Lower leg skin (tissue), 4 donors: Measurements from ENCODE around the gene CCDC190. TPM values are rescaled to one million over a fixed set of nuclear protein-coding genes. Genes with fewer than 3 reads are reported as not detected.

Experiments
- DNase-seq, 2 donors: peaks; one replicate each; pipeline ENCODE4 v3.0.0-alpha.2; 2019; ENCODE audit warnings: low spot score in 2 of 2
- H3K4me3 ChIP-seq: fragments of 200-600 bp; sonication (generic); 2 replicates; pipeline ENCODE4 v1.5.1; 2017; ENCODE audit warnings: mild to moderate bottlenecking, low read depth; ENCODE audit not compliant: poor library complexity, severe bottlenecking
- POLR2A ChIP-seq, 2 donors: fragments of 450-650 bp; IDR thresholded peaks; one replicate each; pipeline ENCODE4 v1.6.1; 2016 to 2017; ENCODE audit warnings: antibody characterized with exemption in 2 of 2, mild to moderate bottlenecking in 1 of 2, moderate library complexity in 1 of 2
- WGBS, 2 donors: methylation state at CpG; one replicate each; pipeline ENCODE4 v1.1.5; 2018; 5-methylcytosine and 5-hydroxymethylcytosine counted together
- intact Hi-C: fragments of 100-400 bp; cut with DNase I; formaldehyde crosslinking; loops from one replicate; pipeline ENCODE4 v1.15.0; 2023; ENCODE audit warnings: low total_unique reads
- total RNA-seq, 4 donors: library from RNA; depleted of rRNA; stranded (reverse); fragments of >200 nt; gene quantifications; one replicate each; pipeline ENCODE4 v1.1.0, GENCODE V29; 2016
- TF ChIP-seq, protein P1 (sequence below), 3 donors: fragments of 450-650 bp; IDR thresholded peaks; one replicate each; pipeline ENCODE4 v1.5.1; 2016; ENCODE audit warnings: antibody characterized with exemption in 3 of 3, mild to moderate bottlenecking in 3 of 3, moderate library complexity in 2 of 3

Gene CCDC190
- total RNA-seq, 4 donors from 2014 or later = not detected

DNA sequence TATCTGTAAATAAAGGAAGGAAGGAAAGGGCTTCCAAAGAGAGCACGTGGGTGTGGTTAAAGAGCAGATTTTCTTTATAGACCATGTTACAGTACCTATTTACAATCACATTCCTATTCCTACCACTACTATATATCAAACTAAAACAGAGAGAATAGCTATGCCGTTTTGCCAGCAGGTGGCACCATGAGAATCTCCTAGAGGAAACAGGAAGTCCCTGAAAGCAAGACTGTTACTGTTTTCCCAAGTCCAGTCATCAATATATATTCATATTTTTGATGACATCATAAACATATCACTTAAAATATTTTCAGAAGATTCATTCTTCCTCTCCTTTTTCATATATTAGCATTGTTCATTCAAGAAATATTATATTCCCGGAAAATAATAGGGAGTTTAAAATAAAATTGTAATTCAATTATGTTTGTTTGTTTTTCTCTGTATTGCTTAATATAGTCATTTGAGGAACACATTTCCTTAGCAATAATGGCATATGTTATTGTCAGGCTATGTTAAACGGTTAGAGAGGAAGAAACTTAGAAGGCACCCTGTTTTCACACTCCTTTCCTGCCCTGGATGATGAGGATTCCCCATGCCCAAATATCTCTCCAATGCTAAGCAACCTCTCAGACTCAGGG is 6.6 kb downstream of the CCDC190 start:
- intact Hi-C loops = no loop called here
- DNase-seq = peak in 1 of 2 donors; percentile 31
- no peak for TF ChIP-seq POLR2A (IDR thresholded peaks at IDR 0.05)
- TF ChIP-seq, protein P1, sequence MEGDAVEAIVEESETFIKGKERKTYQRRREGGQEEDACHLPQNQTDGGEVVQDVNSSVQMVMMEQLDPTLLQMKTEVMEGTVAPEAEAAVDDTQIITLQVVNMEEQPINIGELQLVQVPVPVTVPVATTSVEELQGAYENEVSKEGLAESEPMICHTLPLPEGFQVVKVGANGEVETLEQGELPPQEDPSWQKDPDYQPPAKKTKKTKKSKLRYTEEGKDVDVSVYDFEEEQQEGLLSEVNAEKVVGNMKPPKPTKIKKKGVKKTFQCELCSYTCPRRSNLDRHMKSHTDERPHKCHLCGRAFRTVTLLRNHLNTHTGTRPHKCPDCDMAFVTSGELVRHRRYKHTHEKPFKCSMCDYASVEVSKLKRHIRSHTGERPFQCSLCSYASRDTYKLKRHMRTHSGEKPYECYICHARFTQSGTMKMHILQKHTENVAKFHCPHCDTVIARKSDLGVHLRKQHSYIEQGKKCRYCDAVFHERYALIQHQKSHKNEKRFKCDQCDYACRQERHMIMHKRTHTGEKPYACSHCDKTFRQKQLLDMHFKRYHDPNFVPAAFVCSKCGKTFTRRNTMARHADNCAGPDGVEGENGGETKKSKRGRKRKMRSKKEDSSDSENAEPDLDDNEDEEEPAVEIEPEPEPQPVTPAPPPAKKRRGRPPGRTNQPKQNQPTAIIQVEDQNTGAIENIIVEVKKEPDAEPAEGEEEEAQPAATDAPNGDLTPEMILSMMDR (IDR thresholded peaks at IDR 0.05) = no peak
- 32 to 33% methylated on average over 4 of the region's 4 CpGs for WGBS, 2 donors
- H3K4me3 ChIP-seq = no peak overlapping the region

DNA sequence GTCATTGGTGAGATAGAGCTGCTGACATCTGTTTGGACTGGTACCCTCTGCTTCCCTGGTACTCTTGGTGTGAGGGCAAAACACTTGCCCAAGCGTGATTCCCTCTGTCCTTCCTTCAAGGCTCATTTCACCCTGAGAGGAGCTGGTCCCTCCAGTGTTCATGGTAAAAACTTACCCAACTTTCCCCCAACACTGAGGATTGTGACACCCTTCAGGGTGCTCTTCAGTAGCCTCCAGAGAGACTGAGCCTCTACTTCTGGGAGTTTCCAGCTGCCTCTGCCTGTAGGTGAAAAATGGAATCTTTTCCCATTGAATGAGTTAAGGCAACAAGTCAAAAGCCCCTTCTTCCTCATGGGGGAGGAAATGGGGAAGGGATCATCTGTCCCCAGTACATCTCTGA is 9.6 kb downstream of the CCDC190 start:
- WGBS, 2 donors = 79 to 89% methylated on average over 1 of the region's 1 CpG
- no peak overlapping the region for H3K4me3 ChIP-seq
- no peak for DNase-seq
- TF ChIP-seq, protein P1 (IDR thresholded peaks at IDR 0.05) = no peak
- TF ChIP-seq POLR2A (IDR thresholded peaks at IDR 0.05) = no peak
- intact Hi-C loops = no loop called here

DNA sequence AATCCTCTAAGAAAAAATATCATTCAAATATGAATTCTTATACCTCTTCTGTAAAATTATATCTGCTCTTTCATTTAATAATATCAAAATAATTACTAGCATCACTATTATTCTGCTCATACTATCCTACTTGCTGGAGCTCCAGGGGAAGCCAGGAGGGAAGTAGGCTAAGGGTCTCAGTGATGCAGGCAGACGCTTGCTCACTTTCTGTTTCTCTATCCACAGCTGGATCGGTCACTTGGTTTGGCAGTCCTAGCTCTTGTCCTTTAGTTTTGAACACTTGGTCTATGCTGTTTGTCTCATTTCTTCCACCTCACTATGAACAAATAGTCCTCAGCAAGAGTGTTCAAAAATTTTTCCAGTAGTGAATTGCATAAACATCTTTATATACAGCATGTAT is 11.3 kb downstream of the CCDC190 start:
- intact Hi-C loops = no loop called here

DNA sequence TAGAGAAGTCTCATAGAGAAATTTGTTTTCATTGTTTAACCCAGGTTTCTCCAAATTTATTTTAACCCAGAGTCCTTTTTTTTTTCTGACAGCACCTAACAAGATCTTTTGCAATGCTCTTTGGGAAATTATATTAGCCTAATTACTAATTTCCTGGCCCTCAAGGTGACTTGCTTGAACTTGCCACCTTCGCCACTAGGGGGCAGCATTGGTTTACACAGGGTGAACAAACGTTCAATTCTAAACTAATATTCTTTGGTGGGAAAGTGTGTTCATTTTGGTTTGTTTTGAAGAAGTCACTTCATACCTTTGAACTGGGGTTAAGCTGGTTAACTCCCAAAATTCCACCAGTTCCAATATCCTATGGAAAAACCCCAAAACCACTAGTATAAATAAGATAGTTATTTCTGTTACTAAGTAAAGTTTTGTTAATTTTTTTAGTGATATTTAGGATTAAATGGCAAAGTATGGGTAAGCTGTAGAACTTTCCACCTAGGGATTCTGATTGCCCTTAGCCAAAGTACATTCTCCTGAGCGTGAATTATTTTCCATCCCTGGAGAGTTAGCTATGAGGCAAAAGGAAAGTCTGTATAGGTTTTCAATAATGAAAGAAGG is 13.0 kb downstream of the CCDC190 start:
- 9 to 11% methylated on average over 3 of the region's 3 CpGs for WGBS, 2 donors
- intact Hi-C loops = no loop called here
- peak; percentile 62 to 95 for DNase-seq
- TF ChIP-seq POLR2A (IDR thresholded peaks at IDR 0.05) = no peak
- TF ChIP-seq, protein P1 (IDR thresholded peaks at IDR 0.05) = peak in 1 of 3 donors; percentile 59
- no peak overlapping the region for H3K4me3 ChIP-seq

More for the DNA sequence above, 11.3 kb downstream of the CCDC190 start:
- DNase-seq = no peak
- TF ChIP-seq, protein P1 (IDR thresholded peaks at IDR 0.05) = no peak
- TF ChIP-seq POLR2A (IDR thresholded peaks at IDR 0.05) = no peak
- no peak overlapping the region for H3K4me3 ChIP-seq
- WGBS, 2 donors = 50 to 70% methylated on average over 2 of the region's 2 CpGs

DNA sequence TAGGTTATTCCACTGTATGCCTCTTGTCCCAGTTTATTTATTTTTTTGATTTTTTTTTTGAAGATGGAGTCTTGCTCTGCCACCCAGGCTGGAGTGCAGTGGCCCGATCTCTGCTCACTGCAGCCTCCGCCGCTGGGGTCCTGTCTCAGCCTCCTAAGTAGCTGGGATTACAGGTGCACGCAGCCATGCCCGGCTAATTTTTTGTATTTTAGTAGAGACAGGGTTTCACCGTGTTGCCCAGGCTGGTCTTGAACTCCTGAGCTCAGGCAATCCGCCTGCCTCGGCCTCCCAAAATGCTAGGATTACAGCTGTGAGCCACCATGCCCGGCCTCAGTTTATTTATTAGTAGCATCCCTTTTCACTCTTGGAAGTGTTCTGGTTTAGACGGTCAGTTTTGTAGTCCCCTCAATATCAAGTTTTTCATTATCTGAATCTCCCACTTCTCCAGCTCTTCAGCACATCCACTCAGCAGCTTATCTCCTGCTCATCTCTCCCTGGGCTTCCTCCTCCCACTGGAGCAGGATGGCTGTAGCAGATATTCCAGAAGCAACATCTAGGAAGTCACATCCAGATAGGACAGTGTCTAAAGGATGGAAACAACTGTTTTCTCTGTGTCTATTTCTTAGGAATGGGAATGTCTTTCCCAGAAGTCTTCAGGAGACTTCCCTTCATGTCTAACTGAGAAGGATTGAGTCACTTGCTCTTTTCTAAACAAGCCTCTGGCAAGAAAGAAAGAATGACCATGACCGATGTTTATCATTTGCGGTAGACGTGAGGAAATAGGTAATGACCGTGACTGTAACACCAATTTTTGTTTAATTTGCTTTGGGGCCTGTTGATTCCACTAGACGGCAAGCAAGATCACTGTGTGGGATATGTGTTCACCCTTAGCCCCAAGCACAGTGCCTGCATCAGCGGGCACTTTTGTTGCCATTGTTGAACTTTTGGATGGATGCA is 14.4 kb downstream of the CCDC190 start:
- TF ChIP-seq, protein P1 (IDR thresholded peaks at IDR 0.05) = no peak
- no peak for TF ChIP-seq POLR2A (IDR thresholded peaks at IDR 0.05)
- H3K4me3 ChIP-seq = no peak overlapping the region
- intact Hi-C loops = no loop called here
- WGBS, 2 donors = 93 to 94% methylated on average over 16 of the region's 16 CpGs
- DNase-seq = no peak
